GM12892 (cell line): ENCODE data around the gene PBX1.

Experiments used
- DNase-seq: peaks from one replicate; pipeline ENCODE4 v3.0.0; 2011; ENCODE audit not compliant: insufficient read length
- FAIRE-seq: peaks from 2 replicates; lab custom pipeline; 2011; peaks lifted over from hg19 to GRCh38; lab: Jason Lieb, UNC
- POLR2A ChIP-seq: IDR thresholded peaks from 2 replicates; pipeline ENCODE4 v1.6.1; 2011; ENCODE audit warnings: low read depth, low read length, control low read depth
- POLR2AphosphoS5 ChIP-seq: IDR thresholded peaks from 2 replicates; pipeline ENCODE4 v1.6.1; 2011; ENCODE audit warnings: low read depth, low read length, control low read depth
- TAF1 ChIP-seq: IDR thresholded peaks from 2 replicates; pipeline ENCODE4 v1.6.1; 2011; ENCODE audit warnings: low read depth, mild to moderate bottlenecking, control low read depth, low read length, borderline replicate concordance

Gene PBX1

DNA sequence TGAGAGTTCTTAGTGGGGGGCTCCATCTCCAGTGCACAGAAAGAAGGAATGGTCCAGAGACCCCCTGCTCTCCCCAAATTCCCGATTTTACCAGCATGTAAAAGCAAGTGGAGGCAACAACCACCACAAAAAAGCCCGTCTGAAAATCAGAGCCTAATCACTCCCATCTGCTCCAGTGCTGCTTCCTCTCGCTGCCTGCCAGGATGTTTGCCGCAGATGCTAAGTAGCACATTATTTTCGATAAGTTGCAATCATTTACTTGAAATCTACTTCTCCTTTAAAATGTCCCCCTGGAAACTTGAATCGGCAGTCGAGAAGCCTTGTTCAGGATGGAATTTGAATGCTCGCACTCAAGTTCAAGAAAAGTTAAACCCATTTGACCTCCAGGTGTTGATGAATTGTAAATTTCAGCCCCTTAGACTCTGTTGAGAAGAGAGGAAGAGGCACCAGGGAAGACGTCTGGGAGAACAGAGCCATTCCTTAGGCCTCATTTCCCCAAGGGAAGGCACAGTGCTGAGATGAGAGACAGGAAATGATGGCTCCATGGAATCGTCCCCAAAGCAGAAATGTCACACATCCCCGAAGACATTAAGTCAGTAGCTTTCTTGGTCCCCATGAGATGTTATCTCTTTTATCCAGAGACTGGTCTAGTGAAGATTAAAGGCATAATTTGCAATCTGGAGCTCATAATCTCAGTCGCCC lies 221.3 kb downstream of the PBX1 start:
- TF ChIP-seq POLR2A, result no peak
- no peak for TF ChIP-seq TAF1
- no peak for TF ChIP-seq POLR2AphosphoS5
- FAIRE-seq, result no peak
- no peak for DNase-seq

DNA sequence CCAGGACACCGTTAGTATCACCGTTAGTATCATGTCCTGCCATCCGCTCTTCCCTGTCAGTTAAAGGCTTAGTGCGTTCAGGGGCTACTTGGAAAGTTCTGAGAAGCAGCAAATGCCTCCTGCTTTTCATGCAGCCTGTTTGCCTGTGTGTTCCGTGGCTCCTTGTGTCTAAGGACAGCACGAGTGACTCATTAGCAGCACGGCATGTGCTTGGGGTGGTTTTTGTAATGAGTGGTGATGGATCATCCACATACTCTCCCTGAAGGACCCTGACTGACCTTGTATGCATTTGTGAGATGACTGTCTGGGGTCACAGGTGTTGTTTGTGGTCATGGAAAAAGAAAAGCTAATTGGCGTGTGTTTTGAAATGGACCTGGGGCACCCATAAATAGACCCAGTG lies 221.9 kb downstream of the PBX1 start:
- TF ChIP-seq POLR2A (no peak), POLR2AphosphoS5 (no peak), TAF1 (no peak)
- DNase-seq, result no peak
- no peak for FAIRE-seq

DNA sequence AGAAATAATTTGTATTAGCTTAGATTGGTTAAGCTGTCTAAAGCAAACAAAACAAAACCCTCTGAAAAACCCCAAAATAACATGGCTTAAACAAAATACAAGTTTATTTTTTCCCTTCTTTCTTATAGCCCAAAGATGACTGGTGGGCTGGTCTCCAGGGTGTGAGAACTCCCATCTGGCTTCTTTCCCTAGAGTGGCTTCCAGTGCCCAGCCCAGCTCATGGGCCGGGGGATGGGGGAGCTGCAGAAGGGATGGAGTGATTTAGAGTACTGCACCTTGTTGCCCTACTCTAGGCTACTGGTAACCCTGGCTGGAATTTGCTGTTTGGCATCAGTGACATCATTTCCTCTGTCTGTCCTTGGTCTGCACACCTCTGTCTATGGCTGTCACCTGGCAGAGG lies 223.0 kb downstream of the PBX1 start:
- FAIRE-seq, result no peak
- no peak for DNase-seq
- no peak for TF ChIP-seq POLR2A
- no peak for TF ChIP-seq POLR2AphosphoS5
- TF ChIP-seq TAF1, result no peak

DNA sequence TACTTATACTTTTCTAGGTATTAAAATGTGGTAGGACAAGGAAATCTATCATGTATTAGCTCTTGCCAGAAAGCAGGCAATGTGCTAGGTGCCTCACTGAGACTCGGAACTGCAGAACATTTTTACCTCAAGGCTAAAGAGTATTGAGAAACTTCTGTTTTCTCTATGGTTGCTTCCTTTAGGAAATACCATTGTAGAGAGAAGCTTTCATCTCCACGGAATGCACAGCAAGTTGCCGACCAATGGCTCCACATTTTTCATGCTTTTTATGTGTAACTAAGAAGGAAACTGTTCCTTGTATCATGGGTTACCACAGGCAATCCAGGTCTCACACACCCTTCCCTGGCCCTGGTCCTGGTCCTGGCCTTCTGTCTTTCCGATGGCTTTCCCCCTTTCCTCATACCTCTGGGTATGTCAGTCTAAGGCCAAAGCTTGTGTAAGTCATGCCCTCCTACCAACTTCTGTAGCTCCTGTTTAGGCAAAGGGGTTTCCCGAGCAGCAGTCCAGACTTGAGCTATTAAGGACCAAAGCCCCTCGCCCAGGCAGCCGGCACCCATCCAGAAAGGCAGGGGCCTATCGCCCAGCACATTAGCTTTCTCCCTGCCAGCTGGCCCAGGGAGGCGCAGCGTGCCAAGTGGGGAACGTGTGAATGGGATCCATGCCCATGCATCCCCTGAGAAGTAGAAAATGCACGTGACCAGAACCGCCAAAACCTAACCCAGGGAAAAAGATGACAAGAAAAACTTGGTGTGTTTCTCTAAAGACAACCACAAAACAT lies 225.0 kb downstream of the PBX1 start:
- TF ChIP-seq TAF1 (no peak), POLR2A (no peak), POLR2AphosphoS5 (no peak)
- DNase-seq (no peak), FAIRE-seq (no peak)

DNA sequence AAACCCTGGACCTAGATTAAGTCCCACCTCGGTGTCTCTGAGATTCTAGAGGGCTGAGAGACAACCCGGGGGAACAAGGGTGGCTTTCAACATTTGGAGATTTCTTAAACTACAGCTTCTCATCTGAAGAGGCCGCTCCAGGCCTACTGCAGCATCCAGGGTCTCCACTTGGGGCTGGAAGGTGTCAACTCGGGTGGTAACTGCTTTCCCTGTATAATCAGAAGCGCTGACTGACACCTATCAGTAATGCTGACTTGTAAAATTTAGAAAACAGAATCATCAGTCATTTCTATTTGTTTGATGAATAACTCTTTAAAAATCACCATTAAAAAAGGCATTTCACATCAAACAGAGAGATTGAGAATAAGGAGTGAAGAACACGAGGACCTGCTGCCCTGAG lies 226.0 kb downstream of the PBX1 start:
- TF ChIP-seq TAF1 (no peak), POLR2A (no peak), POLR2AphosphoS5 (no peak)
- DNase-seq, result no peak
- FAIRE-seq, result no peak

DNA sequence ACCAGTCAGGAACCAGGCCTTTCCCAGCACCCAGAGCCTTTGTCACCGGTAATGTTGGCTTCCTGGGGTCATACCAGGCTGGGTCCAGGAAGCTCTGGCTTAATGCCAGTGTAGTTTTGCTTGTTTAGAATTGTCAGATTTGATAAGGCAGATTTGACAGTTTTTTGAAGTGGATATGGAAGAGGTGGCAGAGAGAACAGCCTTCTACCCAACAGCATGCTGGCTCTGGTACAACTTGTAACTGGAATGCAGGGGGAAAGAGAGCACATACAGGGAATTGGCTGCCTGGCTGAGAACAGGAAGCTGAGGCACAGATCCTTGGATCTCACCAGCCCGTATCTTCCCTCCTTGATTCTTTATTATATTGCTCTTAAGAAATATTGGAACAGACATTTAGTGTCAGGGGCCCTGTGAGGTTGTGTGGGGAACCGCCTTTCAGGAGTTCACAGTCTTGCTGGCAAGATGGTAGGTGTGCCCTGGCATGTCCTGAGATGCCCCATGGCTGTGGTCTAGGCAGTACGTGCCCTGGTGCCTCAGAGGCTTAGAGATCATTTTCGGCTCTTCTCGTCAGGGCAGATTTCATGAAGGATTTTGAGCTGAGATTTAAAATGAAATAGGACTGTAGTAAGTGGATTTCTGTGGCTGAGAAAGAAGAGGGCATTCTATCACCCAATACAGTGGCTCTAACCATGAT lies 227.0 kb downstream of the PBX1 start:
- TF ChIP-seq POLR2AphosphoS5 (no peak), POLR2A (no peak), TAF1 (no peak)
- no peak for DNase-seq
- no peak for FAIRE-seq

DNA sequence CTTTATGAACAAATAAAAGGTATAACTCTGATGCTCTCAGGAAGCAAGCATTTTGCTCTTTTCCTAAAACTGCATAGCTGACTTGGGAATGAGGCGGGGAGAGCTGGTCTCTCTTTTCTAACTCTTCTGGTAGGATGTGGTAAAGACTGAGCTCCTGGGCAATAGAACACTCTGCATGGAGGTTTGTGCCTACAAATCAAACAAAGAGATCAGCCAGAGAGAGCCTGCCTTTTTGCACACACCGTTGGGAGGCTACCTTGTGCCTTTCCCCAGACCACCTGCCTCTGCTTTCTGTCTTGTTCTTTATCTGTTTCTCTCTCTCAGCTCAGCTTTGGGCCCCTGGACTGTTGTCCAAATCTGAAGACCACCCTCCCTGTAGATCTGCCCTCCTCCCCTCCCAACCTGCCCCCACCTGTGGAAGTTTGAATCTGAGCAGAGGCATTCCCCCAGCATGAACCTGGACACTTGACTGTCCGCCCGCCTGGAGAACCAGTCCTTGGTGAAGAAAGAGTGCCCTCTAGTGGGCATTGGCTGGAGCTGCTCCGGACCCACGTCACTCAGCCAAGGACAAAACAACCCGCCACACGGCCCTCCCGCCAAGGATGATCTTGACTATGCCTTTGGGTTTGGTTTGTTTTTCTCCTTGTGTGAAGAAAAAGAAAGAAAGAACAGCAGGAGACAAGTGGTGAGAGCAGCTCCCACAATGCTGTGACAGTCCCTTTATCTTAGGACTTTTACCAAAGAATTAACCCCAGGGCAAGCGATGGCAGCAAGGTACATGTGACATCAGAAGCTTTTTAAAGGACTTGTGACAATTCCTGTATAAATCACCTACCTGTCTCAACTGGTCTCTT lies 228.2 kb downstream of the PBX1 start:
- peak; percentile 48 for DNase-seq
- peak; percentile 80 for FAIRE-seq

DNA sequence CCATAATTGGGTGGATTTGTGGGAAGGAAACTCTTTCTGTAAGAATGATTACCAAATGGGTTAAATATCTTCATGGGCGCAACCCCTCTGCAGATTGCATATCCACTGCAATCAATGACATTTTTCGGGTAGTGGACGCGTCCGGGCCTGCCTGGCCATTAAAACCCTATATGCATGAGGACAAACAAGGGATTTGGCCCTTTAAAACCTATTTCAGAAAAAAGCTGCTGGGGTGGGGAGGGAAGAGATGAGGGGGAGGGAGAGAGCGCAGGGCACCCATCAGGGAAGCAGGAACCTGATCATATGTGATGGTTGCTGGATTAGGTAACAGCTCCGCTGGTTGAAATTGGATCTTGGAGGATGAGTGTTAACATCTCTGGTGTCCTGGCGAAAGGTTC lies 228.8 kb downstream of the PBX1 start:
- TF ChIP-seq POLR2AphosphoS5 (no peak), TAF1 (no peak), POLR2A (no peak)
- DNase-seq, result no peak
- FAIRE-seq, result no peak

More for the DNA sequence above, 228.2 kb downstream of the PBX1 start:
- TF ChIP-seq POLR2A (no peak), TAF1 (no peak), POLR2AphosphoS5 (no peak)

DNA sequence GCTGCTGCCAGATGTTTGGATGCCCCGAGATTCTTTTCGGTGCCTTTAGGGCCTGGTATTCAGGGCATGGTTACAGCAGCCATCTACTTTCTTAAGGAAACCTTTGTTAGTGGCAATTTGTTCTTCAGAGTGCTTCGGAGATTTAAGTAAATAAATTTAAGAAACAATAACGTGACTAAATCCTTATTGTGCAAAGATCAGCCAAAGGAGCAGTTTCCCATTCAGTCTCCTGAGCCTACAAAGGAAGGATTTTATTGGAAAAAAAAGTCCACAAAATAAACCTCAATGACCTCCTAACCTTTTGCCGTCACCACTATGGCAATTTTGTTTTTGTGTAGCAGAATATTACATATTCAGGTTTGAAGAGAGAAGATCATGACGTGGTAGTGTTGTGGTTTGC lies 231.1 kb downstream of the PBX1 start:
- FAIRE-seq, result no peak

DNA sequence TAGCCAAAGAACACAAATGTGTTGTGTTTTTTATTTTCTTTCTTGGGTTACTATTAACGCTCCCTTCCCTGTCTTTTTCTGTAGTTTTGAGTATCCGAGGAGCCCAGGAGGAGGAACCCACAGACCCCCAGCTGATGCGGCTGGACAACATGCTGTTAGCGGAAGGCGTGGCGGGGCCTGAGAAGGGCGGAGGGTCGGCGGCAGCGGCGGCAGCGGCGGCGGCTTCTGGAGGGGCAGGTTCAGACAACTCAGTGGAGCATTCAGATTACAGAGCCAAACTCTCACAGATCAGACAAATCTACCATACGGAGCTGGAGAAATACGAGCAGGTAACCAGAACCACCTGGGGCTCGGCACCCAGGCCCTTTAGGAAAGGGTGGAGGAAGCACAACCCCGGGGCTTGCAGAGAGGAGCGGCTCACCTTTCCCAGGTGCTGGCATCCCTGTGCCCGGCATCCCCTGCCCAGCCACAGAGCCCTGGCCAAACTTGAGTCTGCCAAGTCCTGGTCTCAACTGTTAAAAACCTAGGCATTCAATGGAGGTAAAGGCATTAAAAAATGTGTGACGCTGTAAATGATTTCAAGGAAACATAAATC lies 233.5 kb downstream of the PBX1 start:
- FAIRE-seq (no peak), DNase-seq (no peak)
- TF ChIP-seq TAF1 (no peak), POLR2AphosphoS5 (no peak)

More for the DNA sequence above, 231.1 kb downstream of the PBX1 start:
- DNase-seq, result no peak
- TF ChIP-seq POLR2A (no peak), TAF1 (no peak), POLR2AphosphoS5 (no peak)

DNA sequence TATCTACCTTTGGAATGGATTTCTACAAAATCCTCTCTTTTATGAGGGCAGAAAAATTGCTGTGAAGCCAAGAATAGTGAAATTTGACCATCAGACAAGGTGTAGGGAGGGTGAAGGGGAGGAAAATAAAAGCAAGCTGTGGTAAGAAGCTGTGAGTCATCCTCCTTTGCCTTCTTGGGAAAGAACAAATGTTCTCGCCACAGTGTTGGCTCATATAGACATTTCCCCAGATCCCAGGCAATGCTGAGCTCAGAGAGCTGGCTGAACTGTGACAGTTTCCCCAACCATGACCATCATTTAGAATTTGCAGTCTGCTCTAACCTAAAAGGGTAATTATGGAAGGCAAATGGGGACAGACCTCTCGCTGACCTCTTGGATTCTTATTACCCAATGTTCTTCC lies 235.4 kb downstream of the PBX1 start:
- FAIRE-seq (no peak), DNase-seq (no peak)
- no peak for TF ChIP-seq POLR2AphosphoS5
- TF ChIP-seq TAF1, result no peak
- TF ChIP-seq POLR2A, result no peak

DNA sequence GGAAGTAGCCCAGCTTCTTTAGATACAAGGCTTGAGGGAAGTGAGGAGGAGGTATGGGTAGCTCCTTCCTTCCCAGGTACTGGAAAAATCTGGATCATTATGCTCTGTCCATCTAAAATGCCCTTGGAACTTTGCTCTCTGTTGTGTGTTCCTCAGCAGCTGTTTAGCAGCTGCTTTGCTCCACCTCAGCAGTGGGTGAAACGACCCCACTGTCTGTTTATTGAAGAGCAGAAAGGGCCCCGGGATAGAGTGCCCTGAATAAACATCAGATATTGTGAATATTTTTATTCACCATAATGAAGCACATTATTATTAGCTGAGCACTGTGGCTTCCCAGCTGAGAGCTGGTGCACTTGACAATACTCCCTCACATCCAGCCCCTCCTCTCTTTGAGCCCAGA lies 237.9 kb downstream of the PBX1 start:
- DNase-seq (no peak), FAIRE-seq (no peak)
- no peak for TF ChIP-seq TAF1
- TF ChIP-seq POLR2A, result no peak
- no peak for TF ChIP-seq POLR2AphosphoS5
